Measurements from ENCODE around the gene NFYC.

The NFYC gene

DNA sequence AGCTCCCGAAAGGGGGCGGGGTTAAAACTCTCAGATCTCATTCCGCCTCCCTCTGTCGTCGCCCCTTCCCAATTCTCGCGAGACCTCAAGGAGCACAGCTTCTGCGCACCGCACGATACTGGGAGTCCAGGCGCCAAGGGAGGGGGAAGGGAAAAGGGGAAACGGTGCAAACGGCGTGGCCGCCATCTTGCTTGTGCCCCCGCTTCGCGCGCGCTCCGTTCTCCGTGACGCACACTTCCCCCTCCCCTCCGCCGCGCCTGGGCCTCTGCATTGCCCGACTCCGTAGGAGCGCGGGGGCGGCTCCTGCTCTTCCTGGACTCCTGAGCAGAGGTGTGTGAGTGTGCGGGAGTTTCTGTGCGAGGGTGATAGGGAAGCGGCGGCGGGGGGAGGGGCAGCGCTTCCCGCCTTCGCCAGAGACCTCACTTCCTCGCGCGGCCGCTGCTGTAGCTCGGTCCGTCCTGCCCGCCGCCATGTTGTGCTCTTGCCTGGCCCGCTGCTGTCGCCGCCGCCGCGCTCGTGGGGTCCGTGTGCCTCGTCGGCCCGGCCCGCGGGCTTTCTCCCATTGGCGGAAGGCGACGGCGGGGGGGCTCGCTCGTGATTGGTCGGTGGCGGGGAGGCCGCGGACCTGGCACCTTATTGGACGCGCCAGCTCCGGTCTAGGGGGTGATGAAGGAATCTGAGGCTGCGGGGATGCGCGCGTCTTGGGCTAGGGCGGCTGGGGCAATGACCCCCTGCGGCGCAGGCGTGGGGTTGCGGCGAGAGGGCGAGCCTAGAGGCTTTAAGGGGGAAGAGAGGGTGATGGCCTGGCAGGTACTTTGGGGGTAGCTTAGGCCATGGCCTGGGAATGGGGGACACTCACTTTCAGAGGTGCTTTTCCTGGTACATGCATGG, at the start of gene NFYC:
TSS of gene NFYC (plus strand) at position 167 of the 891 bp plus-strand sequence. CDS start 47,140 bp downstream, outside the sequence.
- ChIA-PET POLR2A (interaction anchor here (0.5 to 2.7 kb wide), 8 partner anchors 8 to 543 kb away, joined by 3 to 17 read pairs (median 4); no protein-coding TSS in a partner anchor), CTCF (interaction anchor here (0.8 to 5.1 kb wide), 15 partner anchors 8 to 540 kb away, joined by 3 to 34 read pairs (median 5); no protein-coding TSS in a partner anchor)
- no peak for TF ChIP-seq CTCF (IDR thresholded peaks at IDR 0.05; ENCODE audit: control extremely low read depth, extremely low read depth, low read depth, missing control alignments)
- DNase-seq (ENCODE audit: extremely low spot score): peak; percentile 95

GRCh38 chr1:40645118-40645680, 46.3 kb upstream of the NFYC start:
- POLR2A ChIA-PET: no interaction called here
- no peak for TF ChIP-seq CTCF (IDR thresholded peaks at IDR 0.05; ENCODE audit: control extremely low read depth, extremely low read depth, low read depth, missing control alignments)
- DNase-seq (ENCODE audit: extremely low spot score): no peak
- CTCF ChIA-PET: interaction anchor here (1.3 to 1.7 kb wide), 5 partner anchors 15 to 307 kb away, joined by 4 to 8 read pairs (median 4); no protein-coding TSS in a partner anchor

DNA sequence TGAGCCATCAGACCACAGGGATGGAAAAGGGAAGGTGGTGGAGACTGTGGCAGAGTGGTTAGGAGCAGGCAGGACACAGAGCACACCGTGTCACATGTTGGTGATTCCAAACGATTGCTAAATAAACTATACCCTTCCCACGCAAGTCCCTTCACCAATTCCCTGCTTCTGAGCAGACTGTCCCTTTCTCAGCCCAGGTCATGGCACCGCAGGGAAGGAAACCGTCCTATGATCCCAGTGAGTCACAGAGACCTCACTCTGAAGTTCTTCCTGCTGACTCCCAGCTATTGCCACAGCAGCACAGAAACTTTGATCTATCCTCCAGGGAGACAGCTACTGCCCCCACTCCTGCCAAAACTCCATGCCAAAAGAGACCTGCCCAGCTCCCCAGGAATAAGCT, 45.2 kb upstream of the NFYC start:
- ChIA-PET CTCF (interaction anchor here (0.5 to 1.8 kb wide), 3 partner anchors 16 to 186 kb away, joined by 3 to 8 read pairs (median 4); no protein-coding TSS in a partner anchor), POLR2A (no interaction called here)
- TF ChIP-seq CTCF (IDR thresholded peaks at IDR 0.05; ENCODE audit: control extremely low read depth, extremely low read depth, low read depth, missing control alignments): no peak
- no peak for DNase-seq (ENCODE audit: extremely low spot score)

DNA sequence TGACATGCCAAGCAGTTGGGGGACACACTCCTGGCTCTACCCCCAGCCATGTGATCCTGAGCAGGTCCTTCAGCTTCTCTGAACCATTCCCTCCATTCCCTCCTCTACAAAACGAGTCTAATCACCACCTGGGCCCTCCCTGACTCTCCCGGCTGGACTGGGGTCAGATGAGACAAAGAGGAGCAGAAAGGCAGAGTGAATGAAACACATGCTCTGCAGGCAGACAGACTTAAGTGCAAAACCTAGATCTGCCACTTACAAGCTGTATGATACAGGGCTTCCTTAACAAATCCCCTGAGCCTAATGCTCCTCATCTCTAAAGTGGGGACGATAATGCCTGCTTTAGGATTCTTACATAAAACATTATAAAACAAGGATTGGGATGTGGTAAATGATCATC, 43.3 kb upstream of the NFYC start:
- POLR2A ChIA-PET: no interaction called here
- no peak for DNase-seq (ENCODE audit: extremely low spot score)
- CTCF ChIA-PET: interaction anchor here (0.9 to 1.8 kb wide), 4 partner anchors 14 to 304 kb away, joined by 3 to 4 read pairs (median 4); no protein-coding TSS in a partner anchor
- no peak for TF ChIP-seq CTCF (IDR thresholded peaks at IDR 0.05; ENCODE audit: control extremely low read depth, extremely low read depth, low read depth, missing control alignments)

DNA sequence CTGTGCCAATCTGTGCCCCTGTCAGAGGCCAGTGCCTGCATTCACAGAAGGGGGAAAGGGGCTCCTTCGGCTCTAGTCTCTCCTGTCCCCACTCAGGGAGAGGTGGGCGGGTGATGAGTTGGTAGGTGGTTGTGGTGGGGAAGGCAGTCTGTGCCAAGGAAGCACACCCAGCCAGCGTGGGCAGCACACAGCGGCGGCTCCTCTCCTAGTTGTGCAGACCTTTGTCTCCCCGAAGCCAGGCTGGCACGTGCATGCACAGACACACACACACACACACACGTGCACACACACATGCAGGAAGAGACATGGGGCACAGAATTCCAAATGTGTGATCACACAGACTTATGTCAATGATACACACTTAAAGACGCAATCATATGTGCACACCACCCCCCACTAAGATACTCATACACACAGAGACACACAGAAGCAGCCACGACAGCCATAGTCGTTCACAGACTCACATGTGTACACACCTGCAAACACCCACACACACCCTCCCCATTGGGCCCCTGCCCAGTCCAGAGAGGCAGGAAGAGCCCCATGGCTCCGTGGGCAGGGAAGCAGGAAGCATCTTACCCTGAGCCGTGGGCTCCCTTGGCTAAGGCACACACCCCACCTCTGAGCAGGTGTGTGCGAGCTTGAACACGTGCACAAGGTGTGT, 42.4 kb upstream of the NFYC start:
- no peak for DNase-seq (ENCODE audit: extremely low spot score)
- CTCF ChIA-PET: interaction anchor here (0.7 to 1.7 kb wide), 4 partner anchors 16 to 202 kb away, joined by 3 to 5 read pairs (median 4); partner anchors contain the start of gene RIMS3
- POLR2A ChIA-PET: no interaction called here
- no peak for TF ChIP-seq CTCF (IDR thresholded peaks at IDR 0.05; ENCODE audit: control extremely low read depth, extremely low read depth, low read depth, missing control alignments)

DNA sequence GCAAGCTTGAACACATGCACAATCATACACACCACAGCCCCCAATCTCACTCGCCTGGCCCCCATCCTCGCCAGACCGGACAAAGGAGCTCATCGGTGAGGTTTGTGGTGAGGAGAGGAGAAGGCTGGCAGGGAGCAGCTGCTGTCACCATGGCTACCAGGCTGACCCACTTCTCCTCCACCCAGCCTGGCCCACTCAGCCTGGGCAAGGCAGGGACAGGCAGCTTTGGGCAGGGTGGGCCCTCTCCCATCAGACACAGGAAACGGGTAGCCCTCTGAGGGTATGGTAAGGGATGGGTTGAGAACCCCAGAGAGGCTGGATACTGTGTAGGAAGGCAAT, 41.9 kb upstream of the NFYC start:
- CTCF ChIA-PET: interaction anchor here (0.7 to 1.7 kb wide), 5 partner anchors 13 to 201 kb away, joined by 3 to 5 read pairs (median 4); partner anchors contain the start of gene RIMS3
- POLR2A ChIA-PET: no interaction called here
- no peak for TF ChIP-seq CTCF (IDR thresholded peaks at IDR 0.05; ENCODE audit: control extremely low read depth, extremely low read depth, low read depth, missing control alignments)
- no peak for DNase-seq (ENCODE audit: extremely low spot score)

Data from GM10248 (cell line).